Esophagus squamous epithelium (tissue), 4 donors: ENCODE results near the gene POLR1B.

Experiments used
- CTCF ChIP-seq, 6 experiments: fragments of 450-650 bp in 4 of 6; fragments of 200-600 bp in 2 of 6; sonication (generic) in 2 of 6; IDR thresholded peaks; one replicate each; pipeline ENCODE4 v1.5.1; 2016 to 2019; ENCODE audit warnings: antibody characterized with exemption in 6 of 6, mild to moderate bottlenecking in 4 of 6, moderate library complexity in 4 of 6
- POLR2A ChIP-seq, 4 donors: fragments of 450-650 bp; IDR thresholded peaks; one replicate each; pipeline ENCODE4 v1.6.1; 2017; ENCODE audit warnings: antibody characterized with exemption in 4 of 4, mild to moderate bottlenecking in 4 of 4, moderate library complexity in 3 of 4

- TF ChIP-seq CTCF (IDR thresholded peaks at IDR 0.05) = no peak
- no peak for TF ChIP-seq POLR2A (IDR thresholded peaks at IDR 0.05)
These were observed 65.6 kb downstream of the POLR1B start for GRCh38 chr2:112607680-112608438.
